ENCODE results near the gene CPNE5.
A peak's percentile ranks its signal among the peaks of the same experiment; 100 is the strongest.

Gene CPNE5

GRCh38 chr6:36793296-36793912 lies 45.8 kb downstream of the CPNE5 start:
- DNase-seq (ENCODE audit: low read depth in 3 of 3) = no peak

- DNase-seq (ENCODE audit: low read depth in 3 of 3) = no peak
These were observed 47.6 kb downstream of the CPNE5 start for GRCh38 chr6:36791521-36792135.

- no peak for DNase-seq (ENCODE audit: low read depth in 3 of 3)
These were observed 48.2 kb downstream of the CPNE5 start for GRCh38 chr6:36791085-36791484.

GRCh38 chr6:36788768-36789167 lies 50.5 kb downstream of the CPNE5 start:
- peak in 1 of 3 experiments; percentile 9 for DNase-seq (ENCODE audit: low read depth in 3 of 3)

- DNase-seq (ENCODE audit: low read depth in 3 of 3) = no peak
These were observed 51.1 kb downstream of the CPNE5 start for GRCh38 chr6:36788186-36788585.

GRCh38 chr6:36787210-36787609 lies 52.0 kb downstream of the CPNE5 start:
- DNase-seq (ENCODE audit: low read depth in 3 of 3) = no peak

- DNase-seq (ENCODE audit: low read depth in 3 of 3) = no peak
These were observed 53.1 kb downstream of the CPNE5 start for GRCh38 chr6:36786055-36786675.

- DNase-seq (ENCODE audit: low read depth in 3 of 3) = no peak
These were observed 54.9 kb downstream of the CPNE5 start for GRCh38 chr6:36784376-36784636.

GRCh38 chr6:36783603-36784375 lies 55.5 kb downstream of the CPNE5 start:
- DNase-seq (ENCODE audit: low read depth in 3 of 3) = no peak

- DNase-seq (ENCODE audit: low read depth in 3 of 3) = no peak
These were observed 57.6 kb downstream of the CPNE5 start for GRCh38 chr6:36781669-36782068.

GRCh38 chr6:36780442-36781177 lies 58.6 kb downstream of the CPNE5 start:
- no peak for DNase-seq (ENCODE audit: low read depth in 3 of 3)

GRCh38 chr6:36779227-36779626 lies 60.0 kb downstream of the CPNE5 start:
- no peak for DNase-seq (ENCODE audit: low read depth in 3 of 3)

- DNase-seq (ENCODE audit: low read depth in 3 of 3) = no peak
These were observed 61.4 kb downstream of the CPNE5 start for GRCh38 chr6:36777801-36778200.

- no peak for DNase-seq (ENCODE audit: low read depth in 3 of 3)
These were observed 63.1 kb downstream of the CPNE5 start for GRCh38 chr6:36776167-36776566.

GRCh38 chr6:36774331-36774730 lies 64.9 kb downstream of the CPNE5 start:
- DNase-seq (ENCODE audit: low read depth in 3 of 3) = no peak

- DNase-seq (ENCODE audit: low read depth in 3 of 3) = no peak
These were observed 66.8 kb downstream of the CPNE5 start for GRCh38 chr6:36772397-36772796.

GRCh38 chr6:36771145-36771544 lies 68.1 kb downstream of the CPNE5 start:
- DNase-seq (ENCODE audit: low read depth in 3 of 3) = no peak

- no peak for DNase-seq (ENCODE audit: low read depth in 3 of 3)
These were observed 69.4 kb downstream of the CPNE5 start for GRCh38 chr6:36769676-36770499.

GRCh38 chr6:36769183-36769675 lies 70.0 kb downstream of the CPNE5 start:
- DNase-seq (ENCODE audit: low read depth in 3 of 3) = no peak

- no peak for DNase-seq (ENCODE audit: low read depth in 3 of 3)
These were observed 72.8 kb downstream of the CPNE5 start for GRCh38 chr6:36766399-36766945.
